Activated CD4-positive, alpha-beta T cell treated with anti-CD3 and anti-CD28 coated beads for 1 hour (primary cell): ENCODE results near the gene HAPLN3.

ENCODE experiments used
- DNase-seq: peaks from one replicate; pipeline ENCODE4 v3.0.0-alpha.2; 2020

HAPLN3 gene

GRCh38 chr15:88858934-88859333 lies 36.4 kb downstream of the HAPLN3 start:
- no peak for DNase-seq

GRCh38 chr15:88852476-88852875 lies 42.9 kb downstream of the HAPLN3 start:
- DNase-seq: no peak

GRCh38 chr15:88849376-88850072 lies 45.8 kb downstream of the HAPLN3 start:
- DNase-seq: no peak

GRCh38 chr15:88848203-88848602 lies 47.1 kb downstream of the HAPLN3 start:
- no peak for DNase-seq

GRCh38 chr15:88847144-88847543 lies 48.2 kb downstream of the HAPLN3 start:
- no peak for DNase-seq

GRCh38 chr15:88845616-88846015 lies 49.7 kb downstream of the HAPLN3 start:
- no peak for DNase-seq

GRCh38 chr15:88844749-88845386 lies 50.5 kb downstream of the HAPLN3 start:
- DNase-seq: no peak

GRCh38 chr15:88843334-88843733 lies 52.0 kb downstream of the HAPLN3 start:
- no peak for DNase-seq

GRCh38 chr15:88842156-88842555 lies 53.2 kb downstream of the HAPLN3 start:
- no peak for DNase-seq

- DNase-seq: no peak
These were observed 54.1 kb downstream of the HAPLN3 start for GRCh38 chr15:88841236-88841635.

- no peak for DNase-seq
These were observed 55.4 kb downstream of the HAPLN3 start for GRCh38 chr15:88839961-88840360.

- DNase-seq: no peak
These were observed 56.2 kb downstream of the HAPLN3 start for GRCh38 chr15:88839146-88839545.

GRCh38 chr15:88838667-88839066 lies 56.7 kb downstream of the HAPLN3 start:
- DNase-seq: no peak

GRCh38 chr15:88835646-88836045 lies 59.7 kb downstream of the HAPLN3 start:
- no peak for DNase-seq

- DNase-seq: no peak
These were observed 60.2 kb downstream of the HAPLN3 start for GRCh38 chr15:88835119-88835518.

- DNase-seq: no peak
These were observed 61.0 kb downstream of the HAPLN3 start for GRCh38 chr15:88834211-88834812.

- DNase-seq: no peak
These were observed 61.6 kb downstream of the HAPLN3 start for GRCh38 chr15:88833731-88834100.

GRCh38 chr15:88832820-88833730 lies 62.3 kb downstream of the HAPLN3 start:
- no peak for DNase-seq

GRCh38 chr15:88830016-88830415 lies 65.3 kb downstream of the HAPLN3 start:
- no peak for DNase-seq

GRCh38 chr15:88828791-88829190 lies 66.6 kb downstream of the HAPLN3 start:
- DNase-seq: no peak
